ENCODE measurements around the gene FKBP7. TPM values are rescaled to one million over a fixed set of nuclear protein-coding genes. Genes with fewer than 3 reads are reported as not detected.

The FKBP7 gene
- total RNA-seq, 3 donors from 2014 or later, result 10.5 to 20.8 (median 16.7) TPM

DNA sequence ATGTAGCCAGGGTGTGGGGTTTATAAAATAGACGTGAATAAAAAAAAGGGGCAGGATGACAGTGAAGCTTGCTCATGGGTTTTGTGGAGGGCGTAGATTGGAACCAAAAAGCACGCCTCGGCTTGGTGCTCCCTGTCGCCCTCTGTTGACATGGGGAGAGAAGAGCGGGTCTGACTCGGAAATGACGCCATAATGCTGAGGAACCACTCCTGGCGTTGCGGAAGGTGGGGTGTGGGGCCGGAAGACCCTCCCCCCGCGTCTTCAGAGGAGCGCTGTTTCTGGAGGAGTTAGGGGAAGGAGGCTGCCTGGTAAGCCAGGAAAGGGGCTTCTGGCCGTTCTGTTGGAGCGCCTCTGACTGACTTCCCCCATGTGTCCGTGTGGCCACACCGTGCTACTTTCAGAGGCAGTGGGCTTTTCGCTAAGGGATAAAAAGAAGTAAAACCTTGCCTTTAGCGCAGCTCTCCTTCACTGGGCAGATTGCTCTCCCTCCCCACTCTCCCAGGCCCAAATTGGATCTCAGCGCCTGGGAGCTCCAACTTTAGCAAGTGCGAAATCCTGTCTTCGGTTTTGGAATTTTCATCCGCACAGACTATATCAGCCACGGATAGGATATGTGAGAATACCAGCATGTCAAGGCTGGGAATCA lies 44.7 kb upstream of the FKBP7 start:
- Histone ChIP-seq H3K4me1 (no peaks in the 10 kb centered on the region), H3K27ac (peak overlapping the region; percentile 72 to 77), H3K9me3 (no peaks in the 10 kb centered on the region), H3K36me3 (no peaks in the 10 kb centered on the region), H3K4me3 (peak overlapping the region; percentile 61 to 72 (median 66)), H3K27me3 (no peaks in the 10 kb centered on the region)
- intact Hi-C loops (cut with DNase I; ENCODE audit: low total_unique reads), result no loop called here
- DNase-seq (ENCODE audit: low spot score in 2 of 2), result peak; percentile 54 to 62
- TF ChIP-seq POLR2AphosphoS5 (IDR thresholded peaks at IDR 0.05) (peak; percentile 64 to 76 (median 69)), POLR2A (IDR thresholded peaks at IDR 0.05) (no peak)
- TF ChIP-seq, protein P1, sequence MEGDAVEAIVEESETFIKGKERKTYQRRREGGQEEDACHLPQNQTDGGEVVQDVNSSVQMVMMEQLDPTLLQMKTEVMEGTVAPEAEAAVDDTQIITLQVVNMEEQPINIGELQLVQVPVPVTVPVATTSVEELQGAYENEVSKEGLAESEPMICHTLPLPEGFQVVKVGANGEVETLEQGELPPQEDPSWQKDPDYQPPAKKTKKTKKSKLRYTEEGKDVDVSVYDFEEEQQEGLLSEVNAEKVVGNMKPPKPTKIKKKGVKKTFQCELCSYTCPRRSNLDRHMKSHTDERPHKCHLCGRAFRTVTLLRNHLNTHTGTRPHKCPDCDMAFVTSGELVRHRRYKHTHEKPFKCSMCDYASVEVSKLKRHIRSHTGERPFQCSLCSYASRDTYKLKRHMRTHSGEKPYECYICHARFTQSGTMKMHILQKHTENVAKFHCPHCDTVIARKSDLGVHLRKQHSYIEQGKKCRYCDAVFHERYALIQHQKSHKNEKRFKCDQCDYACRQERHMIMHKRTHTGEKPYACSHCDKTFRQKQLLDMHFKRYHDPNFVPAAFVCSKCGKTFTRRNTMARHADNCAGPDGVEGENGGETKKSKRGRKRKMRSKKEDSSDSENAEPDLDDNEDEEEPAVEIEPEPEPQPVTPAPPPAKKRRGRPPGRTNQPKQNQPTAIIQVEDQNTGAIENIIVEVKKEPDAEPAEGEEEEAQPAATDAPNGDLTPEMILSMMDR (IDR thresholded peaks at IDR 0.05), result peak in 2 of 3 donors; percentile 66 to 67

DNA sequence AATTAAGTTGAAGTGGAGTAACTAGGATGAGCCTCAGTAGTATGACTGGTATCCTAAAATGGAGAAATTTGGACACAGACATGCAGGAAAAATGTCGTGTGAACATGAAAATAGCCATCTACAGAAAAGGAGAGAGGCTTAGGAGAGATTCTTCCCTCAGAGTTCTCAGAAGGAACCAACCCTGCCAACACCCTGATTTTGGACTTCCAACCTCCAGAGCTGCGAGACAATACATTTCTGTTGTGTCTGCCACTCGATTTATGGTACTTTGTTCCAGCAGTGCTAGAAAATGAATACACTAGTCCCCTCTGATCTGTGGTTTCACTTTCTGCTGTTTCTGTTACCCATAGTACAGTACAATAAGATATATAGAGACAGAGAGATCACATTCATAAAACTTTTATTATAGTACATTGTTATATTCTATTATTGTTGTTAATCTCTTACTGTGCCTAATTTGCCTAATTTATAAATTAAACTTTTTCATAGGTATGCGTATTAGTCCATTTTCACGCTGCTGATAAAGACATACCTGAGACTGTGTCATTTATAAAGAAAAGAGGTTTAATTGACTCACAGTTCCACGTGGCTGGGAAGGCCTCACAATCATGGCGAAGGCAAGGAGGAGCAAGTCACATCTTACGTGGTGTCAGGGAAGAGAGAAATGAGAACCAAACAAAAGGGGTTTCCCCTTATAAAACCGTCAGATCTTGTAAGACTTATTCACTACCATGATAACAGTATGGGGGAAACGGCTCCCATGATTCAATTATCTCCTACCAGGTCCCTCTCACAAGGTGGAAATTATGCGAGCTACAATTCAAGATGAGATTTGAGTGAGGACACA lies 43.1 kb upstream of the FKBP7 start:
- Histone ChIP-seq H3K27me3 (no peaks in the 10 kb centered on the region), H3K36me3 (no peaks in the 10 kb centered on the region), H3K4me3 (no peak overlapping the region), H3K27ac (no peak overlapping the region), H3K4me1 (no peaks in the 10 kb centered on the region), H3K9me3 (no peaks in the 10 kb centered on the region)
- intact Hi-C loops (cut with DNase I; ENCODE audit: low total_unique reads), result no loop called here
- no peak for DNase-seq (ENCODE audit: low spot score in 2 of 2)
- TF ChIP-seq POLR2AphosphoS5 (IDR thresholded peaks at IDR 0.05) (no peak), POLR2A (IDR thresholded peaks at IDR 0.05) (no peak)
- TF ChIP-seq, protein P1 (IDR thresholded peaks at IDR 0.05), result no peak

DNA sequence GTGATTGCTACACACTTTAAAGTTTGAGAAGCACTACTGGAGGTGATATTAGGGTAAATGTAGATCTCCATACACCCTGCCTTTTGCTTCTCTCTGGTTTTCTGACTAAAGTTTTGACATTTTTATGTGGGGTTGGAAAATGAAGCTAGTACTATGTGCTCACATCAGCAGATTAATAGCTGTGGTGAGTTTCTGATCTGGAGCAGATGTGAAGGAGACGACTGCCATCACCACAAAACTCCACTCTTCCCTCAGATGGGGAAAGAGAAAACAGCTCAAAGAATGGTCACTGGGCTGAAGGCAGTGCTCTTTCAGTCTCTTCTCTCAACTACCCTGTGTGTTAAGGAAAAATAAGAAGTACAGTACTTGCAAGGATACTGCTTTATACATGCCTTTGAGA lies 39.1 kb upstream of the FKBP7 start:
- Histone ChIP-seq H3K4me3 (no peak overlapping the region), H3K4me1 (no peaks in the 10 kb centered on the region), H3K9me3 (no peaks in the 10 kb centered on the region), H3K27ac (no peak overlapping the region), H3K36me3 (no peaks in the 10 kb centered on the region), H3K27me3 (no peaks in the 10 kb centered on the region)
- DNase-seq (ENCODE audit: low spot score in 2 of 2), result no peak
- intact Hi-C loops (cut with DNase I; ENCODE audit: low total_unique reads), result no loop called here
- no peak for TF ChIP-seq POLR2A (IDR thresholded peaks at IDR 0.05)
- TF ChIP-seq, protein P1 (IDR thresholded peaks at IDR 0.05), result no peak
- no peak for TF ChIP-seq POLR2AphosphoS5 (IDR thresholded peaks at IDR 0.05)

DNA sequence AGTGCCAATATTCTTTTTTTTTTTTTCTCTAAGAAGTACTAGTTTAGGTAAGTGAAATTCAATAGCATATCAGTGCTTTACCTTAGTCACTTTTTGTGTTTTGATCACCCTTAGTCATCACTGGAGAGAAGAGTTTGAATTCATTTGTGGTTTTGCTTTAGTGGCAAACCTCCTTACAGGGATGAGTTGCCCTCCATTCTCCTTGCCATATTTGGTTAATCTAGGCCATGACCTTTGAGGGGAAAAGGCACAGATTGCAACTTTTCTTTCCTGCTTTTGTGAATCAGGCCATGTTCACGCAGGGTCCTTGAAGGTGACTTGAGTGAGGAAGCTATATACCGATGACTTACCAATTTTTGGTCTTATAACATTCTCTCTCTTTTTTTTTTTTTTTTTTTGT lies 36.3 kb upstream of the FKBP7 start:
- intact Hi-C loops (cut with DNase I; ENCODE audit: low total_unique reads), result no loop called here
- Histone ChIP-seq H3K27me3 (no peaks in the 10 kb centered on the region), H3K4me1 (no peaks in the 10 kb centered on the region), H3K9me3 (no peaks in the 10 kb centered on the region), H3K36me3 (no peaks in the 10 kb centered on the region), H3K27ac (no peak overlapping the region), H3K4me3 (no peak overlapping the region)
- no peak for DNase-seq (ENCODE audit: low spot score in 2 of 2)
- TF ChIP-seq POLR2AphosphoS5 (IDR thresholded peaks at IDR 0.05) (no peak), POLR2A (IDR thresholded peaks at IDR 0.05) (no peak)
- TF ChIP-seq, protein P1 (IDR thresholded peaks at IDR 0.05), result no peak

- H3K9me3 ChIP-seq, result no peaks in the 10 kb centered on the region
- intact Hi-C loops (cut with DNase I; ENCODE audit: low total_unique reads), result no loop called here
- H3K4me1 ChIP-seq, result no peaks in the 10 kb centered on the region
- no peak for DNase-seq (ENCODE audit: low spot score in 2 of 2)
- H3K27ac ChIP-seq, result no peak overlapping the region
- no peaks in the 10 kb centered on the region for H3K27me3 ChIP-seq
- TF ChIP-seq POLR2A (IDR thresholded peaks at IDR 0.05) (no peak), POLR2AphosphoS5 (IDR thresholded peaks at IDR 0.05) (no peak)
- TF ChIP-seq, protein P1 (IDR thresholded peaks at IDR 0.05), result no peak
- H3K4me3 ChIP-seq, result no peak overlapping the region
- no peaks in the 10 kb centered on the region for H3K36me3 ChIP-seq
Observed at GRCh38 chr2:178513876-178514275, 35.5 kb upstream of the FKBP7 start.
